HG03432 (cell line): ENCODE data around the gene IRX4.

Source experiments
- ATAC-seq: cut with Tn5 transposase; IDR thresholded peaks from one replicate; pipeline ENCODE4 v1.9.1; 2021; ENCODE audit warnings: mild to moderate bottlenecking, moderate library complexity; ENCODE audit not compliant: unreplicated experiment

The IRX4 gene

DNA sequence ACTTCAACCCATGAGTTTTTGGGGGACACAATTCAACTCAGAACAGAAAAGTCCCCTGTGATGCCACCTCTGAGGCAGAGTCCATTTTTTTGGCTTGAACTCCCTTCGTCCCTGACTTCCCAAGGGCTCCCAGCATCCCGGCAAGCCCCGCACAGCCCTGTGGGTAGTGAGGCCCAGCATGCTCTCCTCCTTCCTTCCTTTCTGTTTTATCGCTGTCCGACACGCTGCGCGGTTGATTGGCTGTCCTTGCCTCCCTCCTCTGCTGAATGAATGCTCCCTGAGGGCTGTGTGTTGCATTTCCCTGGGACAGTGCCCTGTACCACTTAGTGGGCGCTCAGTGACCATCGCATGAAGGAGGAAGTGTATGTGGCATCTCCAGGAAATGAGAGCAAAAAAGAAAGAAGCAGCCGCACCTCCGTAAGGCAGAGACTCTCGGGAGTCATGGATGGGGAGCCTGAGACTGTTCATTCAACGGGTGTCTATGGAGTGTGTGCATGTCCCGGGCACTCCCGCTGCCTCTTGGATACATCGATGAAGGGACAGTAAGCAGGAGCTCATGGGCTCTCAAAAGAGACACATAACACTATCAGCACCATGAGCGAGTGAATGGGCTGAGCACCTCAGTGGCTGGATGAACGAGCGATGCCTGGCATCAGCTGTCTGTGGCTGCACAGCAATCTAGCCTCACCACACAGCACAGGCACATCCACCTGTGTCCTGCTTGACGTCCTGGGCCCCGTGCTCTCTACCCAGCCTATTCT, 10.1 kb upstream of the IRX4 start:
- no peak for ATAC-seq

DNA sequence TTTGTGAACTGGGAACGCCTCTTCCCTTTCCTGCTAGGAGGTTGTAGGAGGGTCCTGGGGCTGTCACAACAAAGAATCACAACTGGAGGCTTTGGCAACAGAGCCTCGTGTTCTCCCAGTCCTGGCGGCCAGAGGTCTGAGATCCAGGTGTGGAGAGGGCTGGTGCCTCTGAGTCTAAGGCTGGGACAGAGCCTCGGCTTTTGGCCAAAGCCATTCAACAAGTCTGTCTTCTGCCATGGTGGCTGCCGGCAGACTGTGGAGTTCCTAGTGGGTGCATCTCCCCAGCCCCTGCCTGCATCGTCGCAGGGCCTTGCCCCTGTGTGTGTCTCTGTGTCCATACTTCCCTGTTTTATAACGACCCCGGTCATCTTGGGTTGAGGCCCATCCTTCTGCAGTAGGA, 9.5 kb upstream of the IRX4 start:
- no peak for ATAC-seq

DNA sequence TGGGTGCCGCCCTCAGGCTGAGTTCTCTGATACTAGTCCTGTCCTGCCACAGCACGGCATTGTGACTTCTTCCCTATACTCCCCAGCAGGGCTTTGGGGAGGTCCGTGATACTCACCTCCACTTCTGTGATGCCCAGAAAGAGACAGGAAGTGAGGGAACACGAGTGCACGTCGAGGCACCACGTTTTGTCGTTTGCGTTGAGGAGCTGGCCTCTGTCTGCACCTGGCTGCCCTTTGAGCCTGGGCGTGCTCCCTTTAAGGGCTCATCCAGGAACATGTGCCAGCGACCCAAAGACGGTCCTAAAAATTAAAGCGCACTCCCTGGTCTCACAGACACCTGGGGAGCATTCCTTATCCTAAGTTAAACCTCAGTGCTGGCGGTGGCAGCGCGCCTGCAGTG, 8.7 kb upstream of the IRX4 start:
- no peak for ATAC-seq

DNA sequence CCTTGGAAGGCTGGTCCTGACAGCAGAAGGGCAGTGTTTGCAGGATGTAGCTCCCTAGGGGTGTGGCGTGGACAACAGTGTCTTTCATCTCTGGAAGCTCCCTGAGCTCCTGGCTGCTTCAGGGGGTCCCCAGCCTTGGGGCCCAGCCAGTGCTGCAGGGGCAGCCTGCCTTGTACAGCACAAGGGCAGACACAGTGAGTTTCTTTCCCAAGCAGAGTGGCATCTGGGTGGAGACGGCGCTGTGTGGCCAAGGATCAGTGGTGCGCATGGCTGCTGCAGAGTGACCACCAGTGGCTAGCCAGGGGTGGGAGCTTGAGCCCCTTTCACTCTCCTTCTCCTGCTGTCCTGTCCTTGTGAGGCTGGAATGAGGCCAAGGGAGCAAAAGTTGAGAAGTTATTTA, 7.6 kb upstream of the IRX4 start:
- ATAC-seq: no peak

DNA sequence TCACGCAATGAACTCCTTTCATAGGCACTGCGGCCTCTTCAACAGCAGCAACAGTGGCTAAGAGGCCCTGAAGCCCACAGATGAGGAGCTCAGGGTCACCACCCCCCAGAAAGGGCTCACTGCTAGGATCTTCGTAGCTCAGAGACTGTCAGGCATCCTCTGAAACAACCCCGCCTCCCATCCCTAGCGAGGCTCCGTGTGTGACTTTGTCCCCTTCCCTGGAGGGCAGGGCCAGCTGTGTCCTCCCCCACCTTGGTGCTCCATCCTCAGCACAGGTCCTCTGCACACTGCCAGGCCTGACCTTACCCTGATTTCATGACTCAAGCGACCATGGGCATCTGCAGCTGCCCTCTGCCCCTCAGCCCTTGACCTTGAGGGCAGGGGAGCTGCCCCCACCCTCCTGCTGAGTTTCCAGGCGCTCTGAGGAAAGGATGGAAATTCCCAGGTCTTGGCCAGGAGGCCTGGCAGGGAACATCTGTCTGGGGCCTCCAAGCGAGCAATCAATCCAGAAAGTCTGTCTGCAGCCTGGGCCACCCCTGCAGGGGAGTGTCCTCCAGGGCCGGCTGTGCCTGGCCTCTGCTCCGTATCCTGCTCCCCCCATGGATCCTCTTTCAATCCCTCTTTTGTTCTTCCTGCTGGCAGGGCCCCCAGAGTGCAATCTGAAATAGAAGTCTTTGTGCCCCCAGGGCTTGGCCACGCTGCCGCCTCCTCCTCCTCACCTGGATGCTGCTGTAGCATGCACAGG, 6.8 kb upstream of the IRX4 start:
- no peak for ATAC-seq

DNA sequence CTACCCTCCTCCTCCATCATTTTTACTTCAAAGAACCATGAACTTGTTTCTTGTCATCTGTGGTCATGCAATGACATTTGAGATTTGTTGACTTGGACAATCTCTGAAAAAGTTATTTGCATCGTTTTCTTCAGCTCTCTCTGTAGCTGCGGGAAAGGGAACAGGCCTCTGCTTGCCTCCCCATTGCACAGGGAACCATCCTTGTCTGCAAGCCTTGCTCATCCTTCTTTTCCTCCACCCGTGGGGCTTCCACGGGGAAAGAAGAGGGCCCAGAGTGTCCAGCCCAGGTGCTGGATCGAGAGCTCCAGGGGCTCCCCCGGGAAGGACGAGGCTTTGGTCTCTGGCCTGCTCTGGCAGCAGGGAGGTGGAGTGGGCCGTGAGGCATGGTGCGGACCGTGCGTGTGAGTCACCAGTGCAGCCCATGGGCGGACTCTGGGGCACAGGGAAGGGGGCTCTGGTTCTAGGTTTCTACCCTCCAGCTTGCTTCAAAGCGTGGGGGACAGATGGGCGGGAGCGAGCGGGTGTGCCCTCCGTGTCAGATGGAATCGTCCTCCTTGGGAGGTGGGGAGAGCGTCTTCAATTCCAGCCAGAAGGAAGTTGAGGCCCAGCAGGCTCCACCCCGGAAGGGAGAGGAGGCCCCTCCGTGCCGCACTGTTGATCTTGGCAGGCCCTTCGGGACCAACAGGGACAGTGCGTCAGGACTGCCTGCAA, 6.0 kb upstream of the IRX4 start:
- ATAC-seq: no peak

DNA sequence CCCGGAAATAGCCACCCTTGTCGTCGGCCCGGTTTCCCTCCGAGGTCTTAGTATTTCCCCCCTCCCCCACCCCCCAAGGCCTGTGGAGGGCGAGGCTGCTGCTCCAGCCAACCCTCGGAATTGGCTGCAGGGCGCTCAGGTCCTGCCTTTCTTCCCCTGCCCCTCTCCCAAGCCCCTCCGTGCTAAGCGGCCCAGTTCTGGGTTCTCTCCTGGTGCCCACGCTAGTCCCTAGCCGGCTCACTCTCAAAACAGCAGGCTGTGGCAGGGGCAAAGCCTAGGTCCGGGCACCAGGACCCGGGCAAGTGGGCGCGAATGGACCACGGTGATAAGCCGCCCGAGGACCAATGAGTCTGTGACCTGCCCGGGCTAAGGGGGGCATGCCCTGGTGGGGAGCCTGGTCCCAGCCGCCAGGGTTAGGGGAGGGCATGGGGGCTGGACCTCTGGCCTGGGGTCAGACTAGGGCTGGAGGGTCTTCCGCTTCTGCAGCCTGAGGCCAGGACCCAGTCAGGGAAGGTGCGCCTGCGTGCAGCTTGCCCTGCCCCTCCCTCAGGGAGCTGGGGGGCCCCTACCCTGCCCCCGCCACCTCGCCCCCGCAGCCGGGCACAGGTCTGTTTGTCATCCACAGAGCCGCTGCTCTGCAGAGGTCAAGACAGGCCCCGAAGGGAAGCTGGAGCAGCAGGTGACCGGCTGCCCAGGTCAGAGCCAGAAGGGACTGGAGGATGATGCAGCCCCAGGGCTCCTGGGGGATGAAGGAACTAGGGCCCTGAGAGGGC, 5.0 kb upstream of the IRX4 start:
- no peak for ATAC-seq

DNA sequence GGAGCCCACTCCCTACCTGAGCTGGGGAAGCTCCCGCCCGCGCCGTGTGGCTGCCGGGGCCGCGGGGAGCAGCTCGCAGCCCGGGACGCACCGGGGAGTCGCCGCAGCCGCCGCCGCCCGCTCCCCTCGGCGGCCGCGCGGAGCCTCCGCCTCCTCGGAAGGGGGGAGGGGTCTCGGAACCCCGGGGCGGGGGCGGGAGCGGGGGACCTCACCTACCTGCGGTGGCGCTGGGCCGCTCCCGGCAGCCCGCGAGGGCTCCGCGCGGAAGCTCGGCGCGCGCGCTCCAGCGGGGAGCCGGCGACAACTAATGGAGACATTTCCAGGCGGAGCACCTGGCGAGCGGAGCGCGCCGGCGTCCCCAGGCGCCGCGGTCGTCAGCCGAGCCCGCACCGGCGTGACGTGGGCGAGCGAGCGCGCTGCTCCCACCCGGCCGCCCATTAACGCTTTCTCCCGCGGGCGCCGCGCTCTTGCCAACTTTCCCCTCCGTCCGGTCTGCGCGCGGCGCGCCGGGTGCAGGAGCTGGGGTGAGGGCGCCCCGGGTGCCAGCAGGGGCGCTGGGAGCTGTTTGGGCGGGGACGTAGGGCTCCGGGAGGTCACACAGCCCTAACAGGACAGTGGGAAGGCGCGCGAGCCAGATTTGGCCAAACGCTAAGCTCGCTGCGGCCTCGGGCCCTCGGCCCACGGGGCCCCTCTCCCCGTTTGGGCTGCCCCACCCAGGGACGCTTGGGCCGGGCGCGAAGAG, 4.3 kb upstream of the IRX4 start:
- ATAC-seq: no peak

DNA sequence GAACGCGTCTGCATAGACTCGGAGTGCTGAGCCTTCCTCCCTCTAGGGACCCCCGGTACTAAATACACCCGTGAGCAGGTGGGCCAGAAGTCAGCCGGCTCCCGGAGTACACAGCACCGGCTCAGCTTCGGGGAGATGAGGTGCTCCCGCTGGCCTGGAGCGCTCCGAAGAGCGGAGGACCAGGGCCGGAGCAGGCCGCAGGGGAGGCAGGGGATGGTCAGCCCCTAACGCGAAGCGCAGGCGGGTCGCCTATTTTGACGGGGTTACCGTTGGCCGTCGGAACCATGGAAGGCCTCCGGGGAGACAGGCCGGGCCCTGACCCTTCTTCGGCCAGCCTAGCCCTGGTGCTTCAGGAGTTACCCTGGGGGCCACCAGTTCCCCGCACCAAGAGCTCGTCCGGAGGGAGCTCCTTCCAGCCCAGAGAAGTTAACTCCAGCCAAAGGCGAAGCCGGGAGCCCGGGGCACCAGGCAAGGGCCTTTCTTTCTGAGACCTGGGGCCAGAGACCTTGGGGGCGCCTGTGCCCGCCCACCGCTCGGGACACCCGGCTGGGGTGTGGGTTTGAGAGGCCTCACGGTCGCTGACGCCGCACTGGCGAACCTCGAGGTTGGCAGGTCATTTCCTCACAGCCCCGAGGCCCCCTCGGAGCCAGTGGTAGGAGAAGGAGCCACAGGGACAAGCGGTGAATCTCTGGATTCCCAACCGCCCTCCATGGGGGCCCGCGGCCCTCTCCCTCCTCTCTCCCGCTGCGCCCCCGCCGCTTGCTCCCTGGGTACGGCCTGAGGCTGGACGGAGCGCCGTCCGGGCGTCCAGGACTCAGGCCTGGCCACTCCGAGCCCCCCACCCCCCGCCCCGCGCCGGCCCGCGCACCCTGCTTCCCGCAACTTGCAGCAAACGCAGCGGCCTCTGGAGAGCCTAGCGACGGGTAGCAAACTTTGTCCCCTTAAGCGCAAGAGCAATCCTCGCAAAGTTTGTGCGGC, 3.4 kb upstream of the IRX4 start:
- no peak for ATAC-seq

DNA sequence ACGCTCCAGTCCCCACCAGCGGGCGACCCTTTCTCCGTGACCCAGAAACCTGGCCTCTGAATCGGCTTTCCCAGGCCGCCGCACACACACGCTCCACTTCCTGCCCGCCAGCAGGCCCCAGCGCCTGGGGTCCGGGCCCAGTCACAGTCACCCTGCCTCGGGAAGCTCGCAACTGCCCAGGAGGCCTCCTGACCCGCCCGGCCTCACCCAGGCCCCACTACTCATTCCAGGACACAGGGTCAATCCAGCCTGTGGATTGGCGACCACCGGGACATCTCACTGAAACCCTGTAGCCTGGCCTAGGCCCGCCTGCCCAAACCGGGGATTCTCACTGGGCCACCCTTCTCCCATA, 2.7 kb upstream of the IRX4 start:
- ATAC-seq: no peak

DNA sequence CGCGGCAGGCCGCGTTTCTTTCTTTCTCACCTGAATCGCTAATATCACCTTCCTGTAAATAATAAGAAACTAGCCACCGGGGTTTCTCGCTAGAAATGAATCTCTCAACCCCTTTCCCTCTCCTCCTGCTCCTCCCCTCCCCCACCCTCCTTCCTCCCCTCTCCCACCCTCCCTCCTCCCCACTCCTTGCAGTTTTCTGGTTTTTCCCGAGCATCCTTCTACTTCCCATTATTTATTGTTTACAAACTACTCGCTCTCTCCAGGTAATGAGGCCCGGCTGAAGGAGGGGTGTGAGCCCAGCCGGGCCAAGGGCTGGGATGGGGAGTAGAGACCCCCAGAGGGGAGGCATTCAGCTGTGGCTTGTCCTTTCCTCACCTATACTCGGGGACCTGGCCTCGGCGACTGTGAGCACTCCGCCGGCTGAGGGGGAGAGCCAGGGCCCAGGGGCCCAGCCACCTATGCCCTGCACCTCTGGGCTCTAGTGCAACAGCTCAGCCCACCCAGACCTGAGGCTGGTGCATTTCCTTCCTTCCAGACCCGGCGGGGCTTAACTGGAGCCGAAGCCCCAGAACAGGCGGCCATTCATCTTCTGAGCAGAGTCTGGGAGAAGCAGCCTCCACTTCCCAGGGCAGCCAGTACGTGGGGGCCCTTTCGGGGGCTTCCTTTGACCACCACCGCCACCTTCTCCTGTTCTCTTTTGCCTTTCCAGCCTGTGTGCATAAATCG, 2.1 kb upstream of the IRX4 start:
- ATAC-seq: no peak

DNA sequence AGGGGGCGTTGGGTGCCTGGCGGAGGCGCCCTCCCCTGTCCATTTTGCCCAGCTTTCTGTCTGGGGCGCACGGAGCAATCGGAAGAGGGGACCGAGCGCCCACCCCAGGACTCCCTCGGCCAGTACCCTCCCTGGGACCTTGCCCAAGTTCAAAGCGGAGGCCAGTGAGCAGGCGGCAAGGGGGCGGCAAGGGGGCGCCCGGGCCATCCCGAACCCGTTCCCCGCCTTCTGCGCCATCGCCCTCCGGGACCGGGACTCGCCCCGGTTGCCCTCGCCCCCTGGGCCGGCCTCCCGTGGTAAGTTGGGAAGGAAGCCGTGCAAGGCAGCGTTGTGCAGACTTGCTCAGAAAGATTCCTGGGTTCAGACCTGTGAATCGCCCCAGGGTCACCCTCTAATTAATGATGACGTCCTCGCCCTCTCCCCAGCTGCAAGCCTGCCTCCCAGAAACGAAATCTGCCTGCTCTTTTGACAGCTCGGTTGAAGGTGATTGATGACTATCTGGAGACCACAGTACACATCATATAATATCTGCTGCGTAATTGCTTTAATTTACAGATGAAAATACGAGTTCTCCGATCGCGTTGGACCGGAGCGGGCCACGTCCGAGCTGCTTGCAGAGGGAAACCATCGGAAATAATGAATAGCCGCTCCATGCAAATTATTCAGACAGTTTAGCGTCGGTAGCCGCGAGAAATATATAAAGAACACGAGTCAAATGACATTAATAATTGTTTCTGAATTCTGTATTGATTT, 1.4 kb upstream of the IRX4 start:
- ATAC-seq: no peak

DNA sequence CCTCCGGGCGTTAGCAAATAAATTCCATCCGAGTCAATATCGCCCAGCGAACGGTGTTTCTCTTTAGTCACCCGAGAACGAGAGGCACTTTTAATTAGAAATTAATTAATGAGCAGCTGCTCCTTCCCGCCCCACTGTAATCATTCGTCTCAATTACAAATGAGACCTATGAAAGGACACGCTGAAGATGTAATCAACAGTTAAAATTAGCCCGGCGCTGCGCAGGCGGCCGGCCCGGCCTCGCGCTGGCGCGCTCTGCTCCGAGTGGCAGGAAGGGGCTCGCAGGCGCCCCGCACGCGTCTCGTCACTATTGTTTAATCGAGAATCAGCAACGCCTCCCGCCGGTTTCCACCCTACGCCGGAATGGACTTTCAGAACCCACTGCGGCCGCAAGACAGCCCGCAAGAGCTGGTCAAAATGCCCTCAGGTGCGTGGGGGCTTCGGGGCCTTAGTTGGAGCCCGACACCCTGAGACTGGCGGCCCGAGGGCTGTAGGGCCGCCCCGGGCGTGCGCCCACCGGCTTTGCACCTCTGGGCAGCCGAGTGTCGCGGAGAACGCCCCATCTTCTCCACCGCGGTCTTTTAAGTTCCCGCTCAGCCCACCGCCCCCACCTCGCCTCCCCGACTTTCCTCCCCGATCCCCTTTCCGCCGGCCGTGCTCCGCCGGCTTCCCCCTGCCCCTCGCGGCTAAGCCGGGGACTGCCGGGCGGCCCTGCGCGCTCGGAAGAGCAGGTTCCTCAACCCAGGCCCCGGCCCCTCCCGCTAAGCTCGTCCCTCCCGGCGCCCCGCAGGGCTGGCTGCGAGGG, 597 bp upstream of the IRX4 start:
- no peak for ATAC-seq

DNA sequence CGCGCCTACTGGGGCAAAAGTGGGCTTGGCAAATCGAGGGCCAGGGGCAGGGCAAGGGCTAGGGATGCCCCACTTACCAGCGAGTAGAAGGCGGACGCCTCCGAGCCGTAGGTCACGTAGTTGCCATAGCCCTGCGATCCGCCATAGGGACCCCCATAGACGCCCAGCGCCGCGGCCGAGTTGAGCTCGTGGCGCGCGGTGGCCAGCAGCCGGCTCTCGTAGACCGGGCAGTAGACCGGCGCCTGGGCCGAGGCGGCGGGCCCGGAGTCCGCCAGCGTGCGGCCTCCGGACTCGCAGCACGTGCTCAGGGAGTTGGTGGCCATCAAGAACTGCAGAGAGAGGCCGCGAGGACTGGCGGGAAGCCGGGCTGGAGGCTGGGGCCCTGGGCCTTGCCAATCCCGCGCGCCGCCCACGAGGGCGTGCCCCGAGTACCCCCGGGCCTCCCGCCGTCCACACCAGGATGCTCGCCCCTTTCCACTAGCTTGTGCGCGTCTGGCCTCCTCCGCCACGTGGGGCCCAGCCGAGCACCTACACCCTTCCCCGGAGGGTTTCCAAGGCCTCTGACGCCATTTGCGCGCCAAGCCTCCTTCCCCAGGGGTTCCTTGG, 891 bp downstream of the IRX4 start:
- ATAC-seq: no peak

DNA sequence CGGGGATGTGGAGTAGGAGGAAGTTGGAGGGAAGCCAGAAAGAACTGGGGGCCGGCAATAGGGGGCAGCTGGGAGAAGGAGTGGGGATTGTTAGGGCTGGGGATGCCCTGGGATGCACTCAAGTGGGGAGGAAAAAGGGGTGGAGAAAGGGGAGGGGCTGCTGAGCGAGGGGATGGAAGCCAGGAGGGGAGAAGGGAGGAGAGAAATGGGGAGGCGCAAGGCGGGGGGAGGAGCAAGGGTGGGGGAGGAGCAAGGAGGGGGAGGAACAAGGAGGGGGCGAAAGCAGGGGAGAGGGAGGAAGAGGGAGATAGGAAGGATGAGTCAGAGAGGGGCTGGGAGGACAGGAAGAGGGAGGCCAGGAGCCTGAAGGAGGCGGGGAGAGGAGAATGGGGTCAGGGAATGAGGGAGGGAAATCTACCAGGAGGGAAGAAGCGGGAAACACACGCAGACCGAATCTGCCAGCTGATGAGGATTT, 1.6 kb downstream of the IRX4 start:
- ATAC-seq: no peak

DNA sequence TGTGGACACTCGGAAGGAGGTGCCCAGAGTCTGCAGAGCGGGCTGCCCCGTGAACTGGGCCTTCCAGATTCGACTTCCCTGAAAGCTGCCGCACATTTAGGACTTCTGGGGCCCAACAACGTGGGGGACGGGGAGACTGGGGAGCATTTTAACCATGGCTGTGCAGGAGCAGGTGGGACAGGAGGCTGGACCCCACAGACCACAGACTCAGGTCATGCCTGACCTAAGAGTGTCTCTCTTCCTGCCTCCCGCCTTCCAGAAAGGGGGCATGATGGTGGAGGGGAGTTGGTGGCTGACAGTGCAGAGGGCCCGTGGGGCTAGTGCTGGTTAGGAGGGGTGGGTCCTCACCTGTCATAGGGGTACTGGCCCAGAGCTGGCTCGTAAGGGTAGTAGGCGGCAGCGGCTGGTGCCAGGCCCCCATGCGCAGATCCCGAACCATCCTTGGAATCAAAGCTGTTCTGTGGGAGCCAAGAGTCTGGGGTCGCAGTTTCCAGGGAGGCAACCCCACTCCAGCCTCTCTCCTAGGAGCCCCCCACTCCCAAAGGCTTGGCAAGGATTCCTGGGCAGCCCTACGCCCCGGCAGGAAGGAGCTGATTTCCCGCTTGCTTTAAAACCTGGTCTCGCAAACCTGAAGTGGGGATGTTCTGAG, 2.2 kb downstream of the IRX4 start:
- ATAC-seq: no peak
